Measurements from ENCODE around the gene LHX8. TPM values are rescaled to one million over a fixed set of nuclear protein-coding genes. Genes with fewer than 3 reads are reported as not detected.
A peak's percentile ranks its signal among the peaks of the same experiment; 100 is the strongest.

The LHX8 gene
- total RNA-seq, 1 experiment from 2014 or later, result not detected

DNA sequence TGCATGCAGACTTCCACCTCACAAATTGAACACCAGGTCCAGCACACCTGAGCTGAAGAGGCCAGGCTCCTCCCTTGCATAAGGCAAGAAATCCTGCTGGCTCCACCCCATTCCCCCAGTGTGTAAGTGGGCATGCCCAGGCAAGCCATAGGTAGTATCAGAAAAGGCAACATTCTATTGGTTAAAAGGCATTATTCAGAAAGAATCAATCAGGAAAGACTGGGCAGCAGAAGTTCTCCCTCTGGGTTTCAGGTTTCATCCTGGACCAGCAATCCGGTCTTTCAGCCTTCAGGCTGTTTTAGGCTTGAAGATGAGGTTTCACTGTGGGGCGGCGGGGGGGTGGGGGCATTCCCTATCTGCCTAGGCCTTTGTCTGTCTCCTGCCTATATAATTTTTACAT, 42.0 kb upstream of the LHX8 start:
- BruUV-seq (replicated peaks), result no TSS peak
- Histone ChIP-seq H3K36me3 (ENCODE audit: insufficient read depth, low read length, poor library complexity, severe bottlenecking) (no peaks in the 10 kb centered on the region), H3K27me3 (replicated peaks; ENCODE audit: insufficient read depth, low read depth, low read length, poor library complexity) (peaks cover 10% of the 10 kb centered on the region), H3K4me3 (ENCODE audit: low read depth, low read length, poor library complexity, severe bottlenecking) (no peak overlapping the region), H3K4me1 (ENCODE audit: insufficient read depth, low read length, poor library complexity, severe bottlenecking) (no peaks in the 10 kb centered on the region), H3K9me3 (ENCODE audit: low read depth, low read length, poor library complexity, severe bottlenecking) (no peaks in the 10 kb centered on the region), H3K27ac (ENCODE audit: low read depth, low read length, poor library complexity, severe bottlenecking) (no peak overlapping the region)
- TF ChIP-seq, protein P1, sequence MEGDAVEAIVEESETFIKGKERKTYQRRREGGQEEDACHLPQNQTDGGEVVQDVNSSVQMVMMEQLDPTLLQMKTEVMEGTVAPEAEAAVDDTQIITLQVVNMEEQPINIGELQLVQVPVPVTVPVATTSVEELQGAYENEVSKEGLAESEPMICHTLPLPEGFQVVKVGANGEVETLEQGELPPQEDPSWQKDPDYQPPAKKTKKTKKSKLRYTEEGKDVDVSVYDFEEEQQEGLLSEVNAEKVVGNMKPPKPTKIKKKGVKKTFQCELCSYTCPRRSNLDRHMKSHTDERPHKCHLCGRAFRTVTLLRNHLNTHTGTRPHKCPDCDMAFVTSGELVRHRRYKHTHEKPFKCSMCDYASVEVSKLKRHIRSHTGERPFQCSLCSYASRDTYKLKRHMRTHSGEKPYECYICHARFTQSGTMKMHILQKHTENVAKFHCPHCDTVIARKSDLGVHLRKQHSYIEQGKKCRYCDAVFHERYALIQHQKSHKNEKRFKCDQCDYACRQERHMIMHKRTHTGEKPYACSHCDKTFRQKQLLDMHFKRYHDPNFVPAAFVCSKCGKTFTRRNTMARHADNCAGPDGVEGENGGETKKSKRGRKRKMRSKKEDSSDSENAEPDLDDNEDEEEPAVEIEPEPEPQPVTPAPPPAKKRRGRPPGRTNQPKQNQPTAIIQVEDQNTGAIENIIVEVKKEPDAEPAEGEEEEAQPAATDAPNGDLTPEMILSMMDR (conservative IDR thresholded peaks at IDR 0.05; ENCODE audit: low read depth, low read length), result no peak
- no peak for TF ChIP-seq EZH2 (IDR thresholded peaks at IDR 0.05; ENCODE audit: borderline replicate concordance, low read depth, low read length, poor library complexity, severe bottlenecking)
- no peak for DNase-seq (ENCODE audit: low spot score)
- CTCF ChIA-PET, result no interaction called here
- POLR2A ChIA-PET (ENCODE audit: low non-redundant PET), result no interaction called here
- intact Hi-C loops (cut with micrococcal nuclease; ENCODE audit: unreplicated experiment), result no loop called here

DNA sequence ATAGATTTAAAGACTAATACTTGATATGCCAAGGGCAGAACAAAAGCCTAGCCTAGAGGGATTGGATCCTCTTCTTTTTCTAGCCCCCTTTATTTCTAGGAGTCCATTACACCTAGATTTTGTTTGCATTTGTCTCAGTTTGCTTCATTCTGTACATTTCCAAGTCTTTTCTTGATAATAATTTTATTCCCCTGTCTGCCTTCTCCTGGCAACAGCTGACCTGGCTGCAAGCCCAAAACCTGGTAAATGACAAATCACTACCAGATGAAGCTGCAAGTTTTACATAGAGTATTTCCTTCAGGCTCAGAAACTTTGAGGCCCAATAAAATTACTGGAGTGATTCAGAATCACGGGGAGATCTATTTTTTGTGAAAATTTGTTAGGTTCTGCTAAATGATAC, 36.5 kb upstream of the LHX8 start:
- no peak overlapping the region for H3K27ac ChIP-seq (ENCODE audit: low read depth, low read length, poor library complexity, severe bottlenecking)

DNA sequence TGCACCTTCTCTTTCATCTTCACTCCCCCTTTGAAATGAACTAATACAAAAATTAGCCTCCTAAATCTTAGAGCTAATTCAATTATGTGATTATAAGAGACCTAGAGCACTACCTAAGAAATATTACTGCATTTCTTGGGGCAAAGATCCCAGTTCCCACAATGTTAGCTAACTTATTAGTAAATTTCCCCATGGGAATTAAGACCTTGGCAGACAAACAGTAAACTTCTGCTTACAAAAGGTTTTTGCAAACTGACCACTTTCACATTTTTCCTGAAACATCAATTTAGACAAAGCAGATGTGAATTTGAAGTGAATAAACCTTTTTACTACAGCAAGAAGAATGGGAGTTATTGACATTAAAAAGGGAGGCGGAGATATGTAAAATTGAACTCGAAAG, 34.6 kb upstream of the LHX8 start:
- no TSS peak for BruUV-seq (replicated peaks)
- H3K36me3 ChIP-seq (ENCODE audit: insufficient read depth, low read length, poor library complexity, severe bottlenecking), result no peaks in the 10 kb centered on the region
- H3K4me3 ChIP-seq (ENCODE audit: low read depth, low read length, poor library complexity, severe bottlenecking), result no peak overlapping the region
- no peak overlapping the region for H3K27ac ChIP-seq (ENCODE audit: low read depth, low read length, poor library complexity, severe bottlenecking)
- TF ChIP-seq EZH2 (IDR thresholded peaks at IDR 0.05; ENCODE audit: borderline replicate concordance, low read depth, low read length, poor library complexity, severe bottlenecking), result no peak
- TF ChIP-seq, protein P1 (conservative IDR thresholded peaks at IDR 0.05; ENCODE audit: low read depth, low read length), result no peak
- H3K9me3 ChIP-seq (ENCODE audit: low read depth, low read length, poor library complexity, severe bottlenecking), result no peaks in the 10 kb centered on the region
- DNase-seq (ENCODE audit: low spot score), result no peak
- ChIA-PET POLR2A (ENCODE audit: low non-redundant PET) (no interaction called here), CTCF (no interaction called here)
- no peaks in the 10 kb centered on the region for H3K4me1 ChIP-seq (ENCODE audit: insufficient read depth, low read length, poor library complexity, severe bottlenecking)
- intact Hi-C loops (cut with micrococcal nuclease; ENCODE audit: unreplicated experiment), result no loop called here
- H3K27me3 ChIP-seq (replicated peaks; ENCODE audit: insufficient read depth, low read depth, low read length, poor library complexity), result peaks cover 10% of the 10 kb centered on the region

More for the DNA sequence above, 36.5 kb upstream of the LHX8 start:
- BruUV-seq (replicated peaks), result no TSS peak
- no peaks in the 10 kb centered on the region for H3K9me3 ChIP-seq (ENCODE audit: low read depth, low read length, poor library complexity, severe bottlenecking)
- DNase-seq (ENCODE audit: low spot score), result peak; percentile 31
- no peaks in the 10 kb centered on the region for H3K36me3 ChIP-seq (ENCODE audit: insufficient read depth, low read length, poor library complexity, severe bottlenecking)
- ChIA-PET CTCF (no interaction called here), POLR2A (ENCODE audit: low non-redundant PET) (no interaction called here)
- intact Hi-C loops (cut with micrococcal nuclease; ENCODE audit: unreplicated experiment), result no loop called here
- peaks cover 10% of the 10 kb centered on the region for H3K27me3 ChIP-seq (replicated peaks; ENCODE audit: insufficient read depth, low read depth, low read length, poor library complexity)
- no peak overlapping the region for H3K4me3 ChIP-seq (ENCODE audit: low read depth, low read length, poor library complexity, severe bottlenecking)
- no peak for TF ChIP-seq EZH2 (IDR thresholded peaks at IDR 0.05; ENCODE audit: borderline replicate concordance, low read depth, low read length, poor library complexity, severe bottlenecking)
- TF ChIP-seq, protein P1 (conservative IDR thresholded peaks at IDR 0.05; ENCODE audit: low read depth, low read length), result no peak
- H3K4me1 ChIP-seq (ENCODE audit: insufficient read depth, low read length, poor library complexity, severe bottlenecking), result no peaks in the 10 kb centered on the region
